Mesothelial cell of epicardium (in vitro differentiated cells): ENCODE measurements around the gene NCKAP1. TPM values are rescaled to one million over a fixed set of nuclear protein-coding genes. Genes with fewer than 3 reads are reported as not detected.

Experiments used
- DNase-seq, 2 experiments: peaks; one replicate each; pipeline ENCODE4 v3.0.0; 2021; ENCODE audit warnings: low spot score in 2 of 2; ENCODE audit not compliant: unreplicated experiment in 2 of 2
- H3K27ac Mint-ChIP-seq: 2 replicates; pipeline ENCODE4 v1.8.0; 2021; ENCODE audit warnings: mixed read lengths
- H3K27me3 Mint-ChIP-seq: 2 replicates; pipeline ENCODE4 v1.8.0; 2021; ENCODE audit warnings: low read depth, mixed read lengths
- H3K36me3 Mint-ChIP-seq: 2 replicates; pipeline ENCODE4 v1.8.0; 2021; ENCODE audit warnings: mixed read lengths
- H3K4me1 Mint-ChIP-seq: 2 replicates; pipeline ENCODE4 v1.8.0; 2021; ENCODE audit warnings: mixed read lengths
- H3K4me3 Mint-ChIP-seq: 2 replicates; pipeline ENCODE4 v1.8.0; 2021; ENCODE audit warnings: mild to moderate bottlenecking, moderate library complexity, mixed read lengths
- H3K9me3 Mint-ChIP-seq: 2 replicates; pipeline ENCODE4 v1.8.0; 2021; ENCODE audit warnings: mixed read lengths
- CTCF ChIP-seq: fragments of 200-600 bp; sonication (generic); IDR thresholded peaks from one replicate; pipeline ENCODE4 v1.5.0; 2021; ENCODE audit warnings: antibody characterized with exemption; ENCODE audit not compliant: unreplicated experiment
- total RNA-seq: library from RNA; stranded (reverse); gene quantifications from 3 replicates; pipeline ENCODE4 v1.2.1, GENCODE V29; 2021

The NCKAP1 gene, protein sequence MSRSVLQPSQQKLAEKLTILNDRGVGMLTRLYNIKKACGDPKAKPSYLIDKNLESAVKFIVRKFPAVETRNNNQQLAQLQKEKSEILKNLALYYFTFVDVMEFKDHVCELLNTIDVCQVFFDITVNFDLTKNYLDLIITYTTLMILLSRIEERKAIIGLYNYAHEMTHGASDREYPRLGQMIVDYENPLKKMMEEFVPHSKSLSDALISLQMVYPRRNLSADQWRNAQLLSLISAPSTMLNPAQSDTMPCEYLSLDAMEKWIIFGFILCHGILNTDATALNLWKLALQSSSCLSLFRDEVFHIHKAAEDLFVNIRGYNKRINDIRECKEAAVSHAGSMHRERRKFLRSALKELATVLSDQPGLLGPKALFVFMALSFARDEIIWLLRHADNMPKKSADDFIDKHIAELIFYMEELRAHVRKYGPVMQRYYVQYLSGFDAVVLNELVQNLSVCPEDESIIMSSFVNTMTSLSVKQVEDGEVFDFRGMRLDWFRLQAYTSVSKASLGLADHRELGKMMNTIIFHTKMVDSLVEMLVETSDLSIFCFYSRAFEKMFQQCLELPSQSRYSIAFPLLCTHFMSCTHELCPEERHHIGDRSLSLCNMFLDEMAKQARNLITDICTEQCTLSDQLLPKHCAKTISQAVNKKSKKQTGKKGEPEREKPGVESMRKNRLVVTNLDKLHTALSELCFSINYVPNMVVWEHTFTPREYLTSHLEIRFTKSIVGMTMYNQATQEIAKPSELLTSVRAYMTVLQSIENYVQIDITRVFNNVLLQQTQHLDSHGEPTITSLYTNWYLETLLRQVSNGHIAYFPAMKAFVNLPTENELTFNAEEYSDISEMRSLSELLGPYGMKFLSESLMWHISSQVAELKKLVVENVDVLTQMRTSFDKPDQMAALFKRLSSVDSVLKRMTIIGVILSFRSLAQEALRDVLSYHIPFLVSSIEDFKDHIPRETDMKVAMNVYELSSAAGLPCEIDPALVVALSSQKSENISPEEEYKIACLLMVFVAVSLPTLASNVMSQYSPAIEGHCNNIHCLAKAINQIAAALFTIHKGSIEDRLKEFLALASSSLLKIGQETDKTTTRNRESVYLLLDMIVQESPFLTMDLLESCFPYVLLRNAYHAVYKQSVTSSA
- total RNA-seq, result 98.9 to 106 TPM (median 104 TPM) in 3 replicates

GRCh38 chr2:183038341-183039300 is at the start of gene NCKAP1:
Gene NCKAP1, minus strand, starts transcription at chr2:183038457. Its CDS starts 358 bp downstream, at chr2:183038099.
- DNase-seq, result peak; percentile 87 to 98
- Mint-ChIP-seq H3K27me3 (peaks cover 9% of the 10 kb centered on the region), H3K4me1 (peaks cover 32% of the 10 kb centered on the region), H3K36me3 (no peaks in the 10 kb centered on the region), H3K9me3 (no peaks in the 10 kb centered on the region), H3K27ac (peak within 1 kb of the TSS; percentile 98), H3K4me3 (peak within 1 kb of the TSS; percentile 85)
- TF ChIP-seq CTCF, result peak; percentile 85

DNA sequence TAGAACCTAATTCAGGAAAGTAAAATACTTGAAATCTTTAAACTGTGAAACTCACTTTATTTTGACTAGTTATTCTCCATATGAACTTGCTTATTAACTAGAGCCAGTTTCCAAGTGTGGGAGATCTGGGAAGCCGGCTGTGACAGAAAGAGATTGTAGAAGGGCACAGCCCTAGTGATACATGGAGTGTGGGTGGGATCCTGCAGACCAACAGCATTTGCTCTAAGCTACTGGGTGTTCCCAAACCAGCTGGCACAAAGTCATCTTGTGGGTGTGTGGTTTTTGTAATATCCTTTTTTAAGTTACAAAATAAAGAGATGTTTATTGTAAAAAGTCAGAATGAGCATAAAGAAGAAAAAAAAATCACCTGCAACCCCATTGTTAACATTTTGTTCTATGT is 43.7 kb upstream of the NCKAP1 start:
- H3K4me3 Mint-ChIP-seq, result no peak overlapping the region
- H3K27ac Mint-ChIP-seq, result no peak overlapping the region
- no peaks in the 10 kb centered on the region for H3K27me3 Mint-ChIP-seq
- TF ChIP-seq CTCF, result no peak
- no peak for DNase-seq
- no peaks in the 10 kb centered on the region for H3K9me3 Mint-ChIP-seq
- no peaks in the 10 kb centered on the region for H3K36me3 Mint-ChIP-seq
- H3K4me1 Mint-ChIP-seq, result peaks cover 7% of the 10 kb centered on the region

DNA sequence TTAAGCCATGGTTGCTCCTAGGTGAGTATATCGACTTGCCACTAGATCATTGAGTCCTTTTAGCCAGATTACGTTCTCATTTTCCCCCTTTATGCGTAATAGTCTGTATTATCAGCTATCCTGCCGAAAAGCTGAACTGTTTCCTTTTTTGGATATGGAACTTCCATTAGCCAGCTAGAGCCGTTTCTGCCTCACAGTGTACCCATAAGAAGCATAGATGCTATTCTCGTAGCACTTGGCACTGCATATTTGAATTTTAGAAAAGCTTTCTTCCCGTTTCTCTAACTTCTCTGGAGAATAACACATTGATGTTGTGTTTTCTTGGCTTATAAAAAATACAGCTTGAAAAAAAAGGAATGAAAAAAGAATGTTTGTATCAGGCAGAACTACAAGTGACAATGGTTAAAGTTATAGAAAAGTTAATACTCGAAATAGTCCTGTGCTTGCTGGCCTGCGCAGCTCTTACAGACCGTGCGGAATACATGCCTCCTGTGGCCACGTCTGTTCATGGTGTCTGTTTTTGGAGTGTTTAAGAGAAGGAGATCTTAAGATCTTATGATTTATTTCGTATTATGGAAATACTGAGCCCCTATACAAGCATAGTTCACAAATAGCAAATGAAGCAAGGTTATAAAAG is 41.0 kb upstream of the NCKAP1 start:
- Mint-ChIP-seq H3K27me3 (no peaks in the 10 kb centered on the region), H3K9me3 (no peaks in the 10 kb centered on the region), H3K4me1 (peaks cover 7% of the 10 kb centered on the region), H3K4me3 (peak overlapping the region; percentile 87), H3K36me3 (no peaks in the 10 kb centered on the region), H3K27ac (peak overlapping the region; percentile 93)
- no peak for TF ChIP-seq CTCF
- DNase-seq, result no peak

- peaks cover 7% of the 10 kb centered on the region for H3K4me1 Mint-ChIP-seq
- peak within 1 kb of the TSS; percentile 93 for H3K27ac Mint-ChIP-seq
- no peak for TF ChIP-seq CTCF
- no peaks in the 10 kb centered on the region for H3K27me3 Mint-ChIP-seq
- peak within 1 kb of the TSS; percentile 87 for H3K4me3 Mint-ChIP-seq
- H3K36me3 Mint-ChIP-seq, result no peaks in the 10 kb centered on the region
- peak; percentile 67 to 97 for DNase-seq
- H3K9me3 Mint-ChIP-seq, result no peaks in the 10 kb centered on the region
Measured at GRCh38 chr2:183078464-183079138, 40.3 kb upstream of the NCKAP1 start, which contains the start of gene DUSP19. Gene DUSP19, plus strand, starts transcription at chr2:183078747. Its CDS starts 187 bp downstream, at chr2:183078934.
